Measurements from ENCODE around the gene NEIL3. TPM values are rescaled to one million over a fixed set of nuclear protein-coding genes. Genes with fewer than 3 reads are reported as not detected.

NEIL3 gene
- total RNA-seq, 4 donors from 2014 or later: 0.11 to 0.50 TPM; not detected in 2

GRCh38 chr4:177381762-177382310 is 72.2 kb downstream of the NEIL3 start:
- H3K4me1 ChIP-seq: no peaks in the 10 kb centered on the region
- no peak overlapping the region for H3K4me3 ChIP-seq
- no peak overlapping the region for H3K27ac ChIP-seq (replicated peaks in 1 of 4)
- DNase-seq (ENCODE audit: extremely low spot score): no peak
- H3K36me3 ChIP-seq: no peaks in the 10 kb centered on the region
- H3K9me3 ChIP-seq: no peaks in the 10 kb centered on the region
- TF ChIP-seq POLR2A (IDR thresholded peaks at IDR 0.05; ENCODE audit: low read depth) (no peak), CTCF (IDR thresholded peaks at IDR 0.05) (no peak), EP300 (IDR thresholded peaks at IDR 0.05) (no peak), POLR2AphosphoS5 (IDR thresholded peaks at IDR 0.05) (no peak)
- 95% methylated on average over 13 of the region's 13 CpGs for WGBS
- no peaks in the 10 kb centered on the region for H3K27me3 ChIP-seq
- intact Hi-C loops (cut with DNase I): no loop called here

GRCh38 chr4:177384856-177385397 is 75.3 kb downstream of the NEIL3 start:
- Histone ChIP-seq H3K36me3 (no peaks in the 10 kb centered on the region), H3K27ac (replicated peaks in 1 of 4) (no peak overlapping the region), H3K9me3 (no peaks in the 10 kb centered on the region), H3K4me1 (no peaks in the 10 kb centered on the region), H3K27me3 (no peaks in the 10 kb centered on the region), H3K4me3 (no peak overlapping the region)
- 89% methylated on average over 4 of the region's 4 CpGs for WGBS
- DNase-seq (ENCODE audit: extremely low spot score): no peak
- TF ChIP-seq EP300 (IDR thresholded peaks at IDR 0.05) (no peak), POLR2A (IDR thresholded peaks at IDR 0.05; ENCODE audit: low read depth) (no peak), POLR2AphosphoS5 (IDR thresholded peaks at IDR 0.05) (no peak), CTCF (IDR thresholded peaks at IDR 0.05) (no peak)
- intact Hi-C loops (cut with DNase I): no loop called here

- DNase-seq (ENCODE audit: extremely low spot score): no peak
- Histone ChIP-seq H3K9me3 (no peaks in the 10 kb centered on the region), H3K36me3 (no peaks in the 10 kb centered on the region), H3K27me3 (no peaks in the 10 kb centered on the region), H3K4me1 (no peaks in the 10 kb centered on the region), H3K27ac (replicated peaks in 1 of 4) (no peak overlapping the region), H3K4me3 (no peak overlapping the region)
- intact Hi-C loops (cut with DNase I): no loop called here
- WGBS: 73% methylated on average over 2 of the region's 2 CpGs
- TF ChIP-seq POLR2A (IDR thresholded peaks at IDR 0.05; ENCODE audit: low read depth): no peak
- no peak for TF ChIP-seq EP300 (IDR thresholded peaks at IDR 0.05)
- no peak for TF ChIP-seq CTCF (IDR thresholded peaks at IDR 0.05)
- no peak for TF ChIP-seq POLR2AphosphoS5 (IDR thresholded peaks at IDR 0.05)
These were observed 76.1 kb downstream of the NEIL3 start for GRCh38 chr4:177385576-177386277.

GRCh38 chr4:177386278-177386815 is 76.7 kb downstream of the NEIL3 start:
- intact Hi-C loops (cut with DNase I): no loop called here
- no peaks in the 10 kb centered on the region for H3K4me1 ChIP-seq
- no peaks in the 10 kb centered on the region for H3K27me3 ChIP-seq
- no peaks in the 10 kb centered on the region for H3K9me3 ChIP-seq
- H3K4me3 ChIP-seq: no peak overlapping the region
- 69% methylated on average over 5 of the region's 5 CpGs for WGBS
- H3K36me3 ChIP-seq: no peaks in the 10 kb centered on the region
- DNase-seq (ENCODE audit: extremely low spot score): no peak
- H3K27ac ChIP-seq (replicated peaks in 1 of 4): no peak overlapping the region
- TF ChIP-seq EP300 (IDR thresholded peaks at IDR 0.05) (no peak), CTCF (IDR thresholded peaks at IDR 0.05) (no peak)

Data from esophagus muscularis mucosa (tissue), 4 donors.